ENCODE data around the gene SYNGR4. TPM values are rescaled to one million over a fixed set of nuclear protein-coding genes. Genes with fewer than 3 reads are reported as not detected.

SYNGR4 gene
- polyA plus RNA-seq, 1 donor (not counting 4 experiments of a cell fraction or from before 2014, with no cell fraction given) = not detected

- Histone ChIP-seq H3K4me1 (ENCODE audit: control insufficient read depth, extremely low read depth, insufficient read depth, low read length) (peaks cover 8% of the 10 kb centered on the region), H3K79me2 (ENCODE audit: control insufficient read depth, insufficient read depth, low read length) (no peaks in the 10 kb centered on the region), H3K4me2 (ENCODE audit: control insufficient read depth, extremely low read depth, insufficient read depth, low read depth, low read length) (no peak overlapping the region), H3K27ac (ENCODE audit: control insufficient read depth, insufficient read depth, low read length) (no peak overlapping the region), H3K27me3 (ENCODE audit: control insufficient read depth, extremely low read depth, insufficient read depth, low read length) (no peaks in the 10 kb centered on the region), H2AFZ (ENCODE audit: control insufficient read depth, low read length) (no peak overlapping the region), H3K9me1 (ENCODE audit: control insufficient read depth, extremely low read depth, insufficient read depth, low read length) (no peaks in the 10 kb centered on the region), H3K36me3 (ENCODE audit: control insufficient read depth in 2 of 2, extremely low read depth in 1 of 2, insufficient read depth in 2 of 2, low read length in 2 of 2) (no peaks in the 10 kb centered on the region), H4K20me1 (ENCODE audit: control insufficient read depth, extremely low read depth, insufficient read depth, low read length) (no peaks in the 10 kb centered on the region), H3K9me3 (ENCODE audit: control insufficient read depth, low read depth, low read length) (no peaks in the 10 kb centered on the region), H3K9ac (ENCODE audit: control insufficient read depth, extremely low read depth, insufficient read depth, low read length) (no peak overlapping the region), H3K4me3 (ENCODE audit: control insufficient read depth in 2 of 3, extremely low read depth in 1 of 3, insufficient read depth in 2 of 3, low read depth in 1 of 3, low read length in 3 of 3) (no peak overlapping the region)
- no peak for FAIRE-seq
- no peak for DNase-seq (ENCODE audit: low read depth, low spot score)
- TF ChIP-seq EZH2 (IDR thresholded peaks at IDR 0.05; ENCODE audit: low read length) = no peak
- TF ChIP-seq, protein P1, sequence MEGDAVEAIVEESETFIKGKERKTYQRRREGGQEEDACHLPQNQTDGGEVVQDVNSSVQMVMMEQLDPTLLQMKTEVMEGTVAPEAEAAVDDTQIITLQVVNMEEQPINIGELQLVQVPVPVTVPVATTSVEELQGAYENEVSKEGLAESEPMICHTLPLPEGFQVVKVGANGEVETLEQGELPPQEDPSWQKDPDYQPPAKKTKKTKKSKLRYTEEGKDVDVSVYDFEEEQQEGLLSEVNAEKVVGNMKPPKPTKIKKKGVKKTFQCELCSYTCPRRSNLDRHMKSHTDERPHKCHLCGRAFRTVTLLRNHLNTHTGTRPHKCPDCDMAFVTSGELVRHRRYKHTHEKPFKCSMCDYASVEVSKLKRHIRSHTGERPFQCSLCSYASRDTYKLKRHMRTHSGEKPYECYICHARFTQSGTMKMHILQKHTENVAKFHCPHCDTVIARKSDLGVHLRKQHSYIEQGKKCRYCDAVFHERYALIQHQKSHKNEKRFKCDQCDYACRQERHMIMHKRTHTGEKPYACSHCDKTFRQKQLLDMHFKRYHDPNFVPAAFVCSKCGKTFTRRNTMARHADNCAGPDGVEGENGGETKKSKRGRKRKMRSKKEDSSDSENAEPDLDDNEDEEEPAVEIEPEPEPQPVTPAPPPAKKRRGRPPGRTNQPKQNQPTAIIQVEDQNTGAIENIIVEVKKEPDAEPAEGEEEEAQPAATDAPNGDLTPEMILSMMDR (optimal IDR thresholded peaks at IDR 0.05 in 1 of 3, IDR thresholded peaks at IDR 0.05 in 1 of 3, conservative IDR thresholded peaks at IDR 0.05 in 1 of 3; ENCODE audit: extremely low read depth in 1 of 3, insufficient read depth in 2 of 3, low read length in 3 of 3) = no peak
- dilution Hi-C loops (cut with MboI; ENCODE audit: extremely low pct_ligation_motif_present, low sequenced_read_pairs) = no loop called here
Observed at GRCh38 chr19:48415395-48415794, 51.2 kb downstream of the SYNGR4 start.

DNA sequence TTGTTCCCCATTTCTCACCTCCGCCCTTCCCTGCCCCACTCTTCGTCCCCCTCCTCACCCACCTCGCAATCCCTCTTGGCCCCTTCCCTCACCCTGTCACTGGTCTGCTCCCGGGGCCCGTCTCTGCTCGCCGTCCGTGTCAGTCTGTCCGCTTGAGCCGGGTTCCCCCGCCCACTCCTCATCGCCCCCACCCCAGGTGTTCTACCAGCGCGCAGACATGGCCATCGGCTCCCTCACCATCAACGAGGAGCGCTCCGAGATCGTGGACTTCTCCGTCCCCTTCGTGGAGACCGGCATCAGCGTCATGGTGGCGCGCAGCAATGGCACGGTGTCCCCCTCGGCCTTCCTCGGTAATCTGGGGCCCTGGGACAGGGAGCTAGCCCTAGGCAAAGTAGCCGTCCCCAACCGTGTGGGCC lies 51.6 kb downstream of the SYNGR4 start:
- Histone ChIP-seq H4K20me1 (ENCODE audit: control insufficient read depth, extremely low read depth, insufficient read depth, low read length) (no peaks in the 10 kb centered on the region), H3K79me2 (ENCODE audit: control insufficient read depth, insufficient read depth, low read length) (no peaks in the 10 kb centered on the region), H3K27ac (ENCODE audit: control insufficient read depth, insufficient read depth, low read length) (no peak overlapping the region), H2AFZ (ENCODE audit: control insufficient read depth, low read length) (no peak overlapping the region), H3K9ac (ENCODE audit: control insufficient read depth, extremely low read depth, insufficient read depth, low read length) (no peak overlapping the region), H3K9me1 (ENCODE audit: control insufficient read depth, extremely low read depth, insufficient read depth, low read length) (no peaks in the 10 kb centered on the region), H3K4me1 (ENCODE audit: control insufficient read depth, extremely low read depth, insufficient read depth, low read length) (peaks cover 8% of the 10 kb centered on the region), H3K4me2 (ENCODE audit: control insufficient read depth, extremely low read depth, insufficient read depth, low read depth, low read length) (no peak overlapping the region), H3K4me3 (ENCODE audit: control insufficient read depth in 2 of 3, extremely low read depth in 1 of 3, insufficient read depth in 2 of 3, low read depth in 1 of 3, low read length in 3 of 3) (no peak overlapping the region), H3K9me3 (ENCODE audit: control insufficient read depth, low read depth, low read length) (no peaks in the 10 kb centered on the region), H3K27me3 (ENCODE audit: control insufficient read depth, extremely low read depth, insufficient read depth, low read length) (no peaks in the 10 kb centered on the region), H3K36me3 (ENCODE audit: control insufficient read depth in 2 of 2, extremely low read depth in 1 of 2, insufficient read depth in 2 of 2, low read length in 2 of 2) (no peaks in the 10 kb centered on the region)
- TF ChIP-seq, protein P1 (optimal IDR thresholded peaks at IDR 0.05 in 1 of 3, IDR thresholded peaks at IDR 0.05 in 1 of 3, conservative IDR thresholded peaks at IDR 0.05 in 1 of 3; ENCODE audit: extremely low read depth in 1 of 3, insufficient read depth in 2 of 3, low read length in 3 of 3) = no peak
- no peak for TF ChIP-seq EZH2 (IDR thresholded peaks at IDR 0.05; ENCODE audit: low read length)
- dilution Hi-C loops (cut with MboI; ENCODE audit: extremely low pct_ligation_motif_present, low sequenced_read_pairs) = no loop called here
- FAIRE-seq = no peak
- no peak for DNase-seq (ENCODE audit: low read depth, low spot score)

Measured in keratinocyte (primary cell).